Cardiac muscle cell (in vitro differentiated cells and primary cell): Measurements from ENCODE around the gene SSBP2. TPM values are rescaled to one million over a fixed set of nuclear protein-coding genes. Genes with fewer than 3 reads are reported as not detected.

ENCODE experiments used
- DNase-seq, 2 donors: peaks; one replicate each; pipeline versions ENCODE4 v3.0.0 to v3.0.0-alpha.2; 2010 to 2017; ENCODE audit warnings: low read depth in 1 of 2, low spot score in 1 of 2
- H3K27ac ChIP-seq: fragments of 200-600 bp; sonication (generic); 2 replicates; pipeline ENCODE4 v1.5.1; 2016
- H3K27me3 ChIP-seq: fragments of 200-600 bp; sonication (generic); 2 replicates; pipeline ENCODE4 v1.6.0; 2016; ENCODE audit warnings: control low read depth
- H3K36me3 ChIP-seq: fragments of 200-600 bp; sonication (generic); 2 replicates; pipeline ENCODE4 v1.5.1; 2016; ENCODE audit warnings: control low read depth
- H3K4me1 ChIP-seq: fragments of 200-600 bp; sonication (generic); 2 replicates; pipeline ENCODE4 v1.8.1; 2017; ENCODE audit warnings: low read depth, mild to moderate bottlenecking, mixed run types
- H3K4me3 ChIP-seq: fragments of 200-600 bp; sonication (generic); 2 replicates; pipeline ENCODE4 v1.5.1; 2016; ENCODE audit warnings: mild to moderate bottlenecking
- H3K9me3 ChIP-seq: fragments of 200-600 bp; sonication (generic); 2 replicates; pipeline ENCODE4 v1.5.1; 2017; ENCODE audit warnings: low read depth, mild to moderate bottlenecking, control low read depth
- CTCF ChIP-seq: IDR thresholded peaks from 2 replicates; pipeline ENCODE4 v1.5.1; 2012; ENCODE audit warnings: low read depth, mild to moderate bottlenecking, low read length
- polyA plus RNA-seq: library from polyadenylated mRNA; unstranded; fragments of >200 nt; fragmentation: Nextera tagmentation; extraction: Ambion mirVana; gene quantifications from 2 replicates; pipeline ENCODE4 v1.2.1, GENCODE V29; 2016
- total RNA-seq: library from RNA; depleted of rRNA; stranded (reverse); fragments of >200 nt; gene quantifications from 2 replicates; pipeline ENCODE4 v1.2.3, GENCODE V29; 2016

The SSBP2 gene
- total and polyA plus RNA-seq, 2 experiments from 2014 or later = 117 to 174 TPM

- no peak for DNase-seq
- Histone ChIP-seq H3K4me3 (no peak overlapping the region), H3K36me3 (no peaks in the 10 kb centered on the region), H3K9me3 (no peaks in the 10 kb centered on the region), H3K4me1 (peaks cover 23% of the 10 kb centered on the region), H3K27me3 (no peaks in the 10 kb centered on the region), H3K27ac (no peak overlapping the region)
- TF ChIP-seq CTCF = no peak
Measured at GRCh38 chr5:81724108-81724507, 26.8 kb downstream of the SSBP2 start.

GRCh38 chr5:81721049-81721448, 29.8 kb downstream of the SSBP2 start:
- TF ChIP-seq CTCF = no peak
- no peaks in the 10 kb centered on the region for H3K27me3 ChIP-seq
- no peaks in the 10 kb centered on the region for H3K9me3 ChIP-seq
- no peak for DNase-seq
- no peaks in the 10 kb centered on the region for H3K36me3 ChIP-seq
- peak overlapping the region; percentile 20 for H3K27ac ChIP-seq
- H3K4me3 ChIP-seq = no peak overlapping the region
- H3K4me1 ChIP-seq = peaks cover 39% of the 10 kb centered on the region

DNA sequence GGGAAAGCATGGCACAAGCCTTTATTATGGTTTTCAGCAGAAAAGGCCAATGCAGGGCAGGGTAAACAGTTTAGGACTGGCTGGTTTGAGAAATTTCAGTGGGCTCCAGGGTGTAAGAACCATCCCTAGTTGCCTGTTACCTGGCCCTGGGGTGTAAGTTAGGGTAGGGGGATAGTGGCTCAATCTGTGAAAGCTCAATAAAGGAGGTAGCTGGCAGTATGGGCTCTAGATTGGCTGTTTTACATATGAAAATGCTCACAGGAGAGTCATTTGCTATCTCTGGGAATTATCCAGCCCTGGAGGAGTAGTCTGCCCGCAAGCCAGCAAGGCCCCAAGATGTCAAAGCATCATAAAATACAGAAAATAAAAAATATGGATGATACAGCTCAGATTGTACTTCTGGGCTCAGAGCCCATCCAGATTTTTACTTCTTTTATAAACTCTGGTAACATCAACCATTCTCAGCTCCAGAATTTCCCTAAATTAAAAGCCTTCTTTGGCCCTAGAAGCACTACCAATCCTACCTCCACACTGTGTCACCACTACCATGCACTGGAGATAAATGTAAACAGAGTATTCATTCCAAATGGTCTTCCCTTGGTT, 31.1 kb downstream of the SSBP2 start:
- Histone ChIP-seq H3K27me3 (no peaks in the 10 kb centered on the region), H3K4me3 (no peak overlapping the region), H3K36me3 (no peaks in the 10 kb centered on the region), H3K4me1 (peaks cover 39% of the 10 kb centered on the region), H3K9me3 (no peaks in the 10 kb centered on the region), H3K27ac (peak overlapping the region; percentile 86)
- DNase-seq = no peak
- no peak for TF ChIP-seq CTCF

DNA sequence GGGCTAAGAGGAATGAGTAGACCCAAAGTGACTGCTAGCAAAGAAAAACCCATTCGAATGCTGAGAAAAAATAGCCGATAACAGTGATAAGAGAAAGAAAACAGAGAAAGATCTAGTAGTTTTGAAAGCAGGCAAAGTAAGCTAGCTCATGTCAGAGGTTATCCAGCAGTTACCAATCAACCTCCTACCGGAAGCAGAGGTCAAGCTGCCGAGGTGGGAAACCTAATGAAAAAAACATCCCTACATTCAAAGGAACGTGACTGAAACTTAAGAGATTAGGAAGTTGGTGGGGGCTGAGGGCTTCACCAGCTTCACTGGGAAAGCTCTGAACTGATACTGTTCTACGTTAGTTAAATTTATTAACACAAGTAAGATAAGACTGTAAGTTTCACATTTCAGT, 32.6 kb downstream of the SSBP2 start:
- TF ChIP-seq CTCF = no peak
- no peaks in the 10 kb centered on the region for H3K9me3 ChIP-seq
- peak overlapping the region; percentile 86 for H3K27ac ChIP-seq
- H3K4me1 ChIP-seq = peaks cover 39% of the 10 kb centered on the region
- H3K36me3 ChIP-seq = no peaks in the 10 kb centered on the region
- H3K4me3 ChIP-seq = no peak overlapping the region
- no peaks in the 10 kb centered on the region for H3K27me3 ChIP-seq
- DNase-seq = peak; percentile 9 to 42

- Histone ChIP-seq H3K4me3 (no peak overlapping the region), H3K27ac (peak overlapping the region; percentile 86), H3K4me1 (peaks cover 39% of the 10 kb centered on the region), H3K27me3 (no peaks in the 10 kb centered on the region), H3K36me3 (no peaks in the 10 kb centered on the region), H3K9me3 (no peaks in the 10 kb centered on the region)
- no peak for TF ChIP-seq CTCF
- no peak for DNase-seq
Measured at GRCh38 chr5:81717860-81718259, 33.0 kb downstream of the SSBP2 start.
